Measurements from ENCODE around the gene RNF39.

RNF39 gene

GRCh38 chr6:30047220-30047619, 28.3 kb downstream of the RNF39 start:
- TF ChIP-seq ZFP30 (CRISPR knock-in tag; IDR thresholded peaks at IDR 0.05) (no peak), TOX (CRISPR knock-in tag; IDR thresholded peaks at IDR 0.05; ENCODE audit: borderline replicate concordance) (no peak), PPARA (CRISPR knock-in tag; IDR thresholded peaks at IDR 0.05; ENCODE audit: borderline replicate concordance) (no peak), ESRRG (CRISPR knock-in tag; IDR thresholded peaks at IDR 0.05) (no peak), ZNF70 (CRISPR knock-in tag; IDR thresholded peaks at IDR 0.05) (no peak), ZNF565 (CRISPR knock-in tag; conservative IDR thresholded peaks at IDR 0.05; ENCODE audit: low read depth) (no peak), ZC3H10 (CRISPR knock-in tag; IDR thresholded peaks at IDR 0.05) (no peak), BACH2 (CRISPR knock-in tag; IDR thresholded peaks at IDR 0.05; ENCODE audit: borderline replicate concordance) (no peak)
- no peak for ATAC-seq

GRCh38 chr6:30044630-30045029, 30.9 kb downstream of the RNF39 start:
- TF ChIP-seq TSHZ2 (CRISPR knock-in tag; IDR thresholded peaks at IDR 0.05) (no peak), SNAI2 (CRISPR knock-in tag; IDR thresholded peaks at IDR 0.05) (no peak), RARB (CRISPR knock-in tag; IDR thresholded peaks at IDR 0.05) (no peak), ZNF70 (CRISPR knock-in tag; IDR thresholded peaks at IDR 0.05) (no peak), ZC3H10 (CRISPR knock-in tag; IDR thresholded peaks at IDR 0.05) (no peak), CSDC2 (CRISPR knock-in tag; IDR thresholded peaks at IDR 0.05) (no peak), CSRNP3 (CRISPR knock-in tag; IDR thresholded peaks at IDR 0.05) (no peak), OSR1 (CRISPR knock-in tag; IDR thresholded peaks at IDR 0.05) (no peak), BACH2 (CRISPR knock-in tag; IDR thresholded peaks at IDR 0.05; ENCODE audit: borderline replicate concordance) (no peak), ZFP30 (CRISPR knock-in tag; IDR thresholded peaks at IDR 0.05) (no peak), ARNTL (CRISPR knock-in tag; IDR thresholded peaks at IDR 0.05; ENCODE audit: borderline replicate concordance, low read depth) (no peak), ZNF8 (CRISPR knock-in tag; IDR thresholded peaks at IDR 0.05) (no peak), TCF4 (CRISPR knock-in tag; IDR thresholded peaks at IDR 0.05; ENCODE audit: borderline replicate concordance) (no peak), TOX (CRISPR knock-in tag; IDR thresholded peaks at IDR 0.05; ENCODE audit: borderline replicate concordance) (no peak), PPARA (CRISPR knock-in tag; IDR thresholded peaks at IDR 0.05; ENCODE audit: borderline replicate concordance) (no peak)
- ATAC-seq: peak; percentile 95

GRCh38 chr6:30043744-30044143, 31.8 kb downstream of the RNF39 start:
- TF ChIP-seq PPARA (CRISPR knock-in tag; IDR thresholded peaks at IDR 0.05; ENCODE audit: borderline replicate concordance) (no peak), OSR1 (CRISPR knock-in tag; IDR thresholded peaks at IDR 0.05) (no peak), ESRRG (CRISPR knock-in tag; IDR thresholded peaks at IDR 0.05) (no peak), SNAI2 (CRISPR knock-in tag; IDR thresholded peaks at IDR 0.05) (no peak), ZNF8 (CRISPR knock-in tag; IDR thresholded peaks at IDR 0.05) (no peak), ZFP3 (CRISPR knock-in tag; IDR thresholded peaks at IDR 0.05) (no peak), CSRNP3 (CRISPR knock-in tag; IDR thresholded peaks at IDR 0.05) (no peak), ZNF565 (CRISPR knock-in tag; conservative IDR thresholded peaks at IDR 0.05; ENCODE audit: low read depth) (no peak), TCF4 (CRISPR knock-in tag; IDR thresholded peaks at IDR 0.05; ENCODE audit: borderline replicate concordance) (no peak), TOX (CRISPR knock-in tag; IDR thresholded peaks at IDR 0.05; ENCODE audit: borderline replicate concordance) (no peak), RARB (CRISPR knock-in tag; IDR thresholded peaks at IDR 0.05) (no peak), BACH2 (CRISPR knock-in tag; IDR thresholded peaks at IDR 0.05; ENCODE audit: borderline replicate concordance) (no peak), TSHZ2 (CRISPR knock-in tag; IDR thresholded peaks at IDR 0.05) (no peak), ZNF70 (CRISPR knock-in tag; IDR thresholded peaks at IDR 0.05) (no peak), GLIS3 (CRISPR knock-in tag; IDR thresholded peaks at IDR 0.05) (no peak), ARNTL (CRISPR knock-in tag; IDR thresholded peaks at IDR 0.05; ENCODE audit: borderline replicate concordance, low read depth) (no peak), ZC3H10 (CRISPR knock-in tag; IDR thresholded peaks at IDR 0.05) (no peak)
- TF ChIP-seq, protein P1, sequence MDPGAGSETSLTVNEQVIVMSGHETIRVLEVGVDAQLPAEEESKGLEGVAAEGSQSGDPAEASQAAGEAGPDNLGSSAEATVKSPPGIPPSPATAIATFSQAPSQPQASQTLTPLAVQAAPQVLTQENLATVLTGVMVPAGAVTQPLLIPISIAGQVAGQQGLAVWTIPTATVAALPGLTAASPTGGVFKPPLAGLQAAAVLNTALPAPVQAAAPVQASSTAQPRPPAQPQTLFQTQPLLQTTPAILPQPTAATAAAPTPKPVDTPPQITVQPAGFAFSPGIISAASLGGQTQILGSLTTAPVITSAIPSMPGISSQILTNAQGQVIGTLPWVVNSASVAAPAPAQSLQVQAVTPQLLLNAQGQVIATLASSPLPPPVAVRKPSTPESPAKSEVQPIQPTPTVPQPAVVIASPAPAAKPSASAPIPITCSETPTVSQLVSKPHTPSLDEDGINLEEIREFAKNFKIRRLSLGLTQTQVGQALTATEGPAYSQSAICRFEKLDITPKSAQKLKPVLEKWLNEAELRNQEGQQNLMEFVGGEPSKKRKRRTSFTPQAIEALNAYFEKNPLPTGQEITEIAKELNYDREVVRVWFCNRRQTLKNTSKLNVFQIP (CRISPR knock-in tag; IDR thresholded peaks at IDR 0.05; ENCODE audit: borderline replicate concordance, low read depth): no peak
- TF ChIP-seq, protein P2, sequence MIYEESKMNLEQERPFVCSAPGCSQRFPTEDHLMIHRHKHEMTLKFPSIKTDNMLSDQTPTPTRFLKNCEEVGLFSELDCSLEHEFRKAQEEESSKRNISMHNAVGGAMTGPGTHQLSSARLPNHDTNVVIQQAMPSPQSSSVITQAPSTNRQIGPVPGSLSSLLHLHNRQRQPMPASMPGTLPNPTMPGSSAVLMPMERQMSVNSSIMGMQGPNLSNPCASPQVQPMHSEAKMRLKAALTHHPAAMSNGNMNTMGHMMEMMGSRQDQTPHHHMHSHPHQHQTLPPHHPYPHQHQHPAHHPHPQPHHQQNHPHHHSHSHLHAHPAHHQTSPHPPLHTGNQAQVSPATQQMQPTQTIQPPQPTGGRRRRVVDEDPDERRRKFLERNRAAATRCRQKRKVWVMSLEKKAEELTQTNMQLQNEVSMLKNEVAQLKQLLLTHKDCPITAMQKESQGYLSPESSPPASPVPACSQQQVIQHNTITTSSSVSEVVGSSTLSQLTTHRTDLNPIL (CRISPR knock-in tag; IDR thresholded peaks at IDR 0.05; ENCODE audit: low read depth): no peak
- ATAC-seq: no peak
